MM.1S (cell line): ENCODE data around the gene PTPRD.

Experiments used
- DNase-seq: peaks from one replicate; pipeline ENCODE4 v3.0.0-alpha.2; 2015
- H2AFZ ChIP-seq: fragments of 300-600 bp; sonication (generic); 2 replicates; pipeline ENCODE4 v1.6.0; 2016; ENCODE audit warnings: antibody characterized with exemption, low read length
- H3F3A ChIP-seq: fragments of 300-600 bp; sonication (generic); 2 replicates; pipeline ENCODE4 v1.6.1; 2016; ENCODE audit warnings: mild to moderate bottlenecking, antibody characterized with exemption, low read length, moderate library complexity, mixed read lengths; ENCODE audit not compliant: insufficient read depth
- H3K27ac ChIP-seq: fragments of 300-600 bp; sonication (generic); 2 replicates; pipeline ENCODE4 v1.5.1; 2016; ENCODE audit warnings: mild to moderate bottlenecking, low read length
- H3K27me3 ChIP-seq: fragments of 300-600 bp; sonication (generic); replicated peaks from 2 replicates; pipeline ENCODE4 v1.6.0; 2016; ENCODE audit warnings: low read length; ENCODE audit not compliant: insufficient read depth
- H3K36me3 ChIP-seq: fragments of 300-600 bp; sonication (generic); replicated peaks from 2 replicates; pipeline ENCODE4 v1.6.1; 2016; ENCODE audit warnings: mild to moderate bottlenecking, low read length, mixed read lengths; ENCODE audit not compliant: insufficient read depth
- H3K4me1 ChIP-seq: fragments of 300-600 bp; sonication (generic); 2 replicates; pipeline ENCODE4 v1.6.1; 2016; ENCODE audit warnings: low read length, mixed read lengths
- H3K4me2 ChIP-seq: fragments of 300-600 bp; sonication (generic); 2 replicates; pipeline ENCODE4 v1.6.0; 2016; ENCODE audit warnings: low read depth, low read length
- H3K4me3 ChIP-seq: fragments of 300-600 bp; sonication (generic); 2 replicates; pipeline ENCODE4 v1.5.1; 2016; ENCODE audit warnings: low read length, mixed read lengths
- H3K79me2 ChIP-seq: fragments of 300-600 bp; sonication (generic); 2 replicates; pipeline ENCODE4 v1.6.1; 2016; ENCODE audit warnings: mixed run types, low read length, mixed read lengths
- H3K9ac ChIP-seq: fragments of 300-600 bp; sonication (generic); 2 replicates; pipeline ENCODE4 v1.6.1; 2016; ENCODE audit warnings: low read length, mixed read lengths
- H3K9me2 ChIP-seq: fragments of 300-600 bp; sonication (generic); replicated peaks from 2 replicates; pipeline ENCODE4 v1.6.1; 2016; ENCODE audit warnings: mild to moderate bottlenecking, low read length, mixed read lengths; ENCODE audit not compliant: insufficient read depth
- H3K9me3 ChIP-seq: fragments of 300-600 bp; sonication (generic); replicated peaks from 2 replicates; pipeline ENCODE4 v1.6.1; 2016; ENCODE audit warnings: mild to moderate bottlenecking, low read length, mixed read lengths; ENCODE audit not compliant: insufficient read depth
- H4K20me1 ChIP-seq: fragments of 300-600 bp; sonication (generic); 2 replicates; pipeline ENCODE4 v1.6.1; 2016; ENCODE audit warnings: mild to moderate bottlenecking, low read length, moderate library complexity, mixed read lengths; ENCODE audit not compliant: insufficient read depth
- CTCF ChIP-seq: fragments of 300-600 bp; sonication (generic); IDR thresholded peaks from 2 replicates; pipeline ENCODE4 v1.5.1; 2016; ENCODE audit warnings: antibody characterized with exemption, low read length, mixed read lengths
- EZH2 ChIP-seq: fragments of 300-600 bp; sonication (generic); optimal IDR thresholded peaks from 2 replicates; pipeline ENCODE3; 2017; ENCODE audit warnings: low read depth, mild to moderate bottlenecking, antibody characterized with exemption, low read length, mixed read lengths
- EZH2phosphoT487 ChIP-seq: fragments of 300-600 bp; sonication (generic); IDR thresholded peaks from 2 replicates; pipeline ENCODE4 v1.6.1; 2018; ENCODE audit warnings: antibody characterized with exemption, low read length

Gene PTPRD

DNA sequence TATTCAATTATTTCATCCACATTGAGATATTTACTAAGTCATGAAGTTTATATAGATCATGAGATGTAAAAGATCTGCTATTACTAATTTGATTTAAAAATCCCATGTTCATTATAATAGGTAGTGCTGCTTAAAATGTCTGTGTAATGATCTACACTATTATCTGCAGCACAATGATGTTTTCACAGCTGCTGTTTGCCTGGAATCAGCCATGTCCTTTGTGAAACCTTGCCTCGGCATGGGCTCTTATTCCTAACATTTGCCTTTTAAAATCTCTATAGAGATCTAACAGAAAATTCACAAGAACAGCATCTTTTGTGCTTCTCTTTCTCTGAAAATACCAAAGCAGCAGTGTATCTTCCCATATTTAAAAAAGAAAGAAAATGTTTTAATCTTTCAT lies 444.6 kb downstream of the PTPRD start:
- Histone ChIP-seq H3K4me2 (no peak overlapping the region), H4K20me1 (no peaks in the 10 kb centered on the region), H3K36me3 (no peaks in the 10 kb centered on the region), H2AFZ (no peak overlapping the region), H3K27ac (no peak overlapping the region), H3K9me3 (no peaks in the 10 kb centered on the region), H3K79me2 (no peaks in the 10 kb centered on the region), H3K4me3 (no peak overlapping the region), H3K27me3 (no peaks in the 10 kb centered on the region), H3F3A (no peaks in the 10 kb centered on the region), H3K4me1 (no peaks in the 10 kb centered on the region), H3K9me2 (no peaks in the 10 kb centered on the region), H3K9ac (no peak overlapping the region)
- TF ChIP-seq EZH2phosphoT487: no peak
- TF ChIP-seq CTCF: no peak
- no peak for TF ChIP-seq EZH2
- DNase-seq: no peak

- Histone ChIP-seq H3K27me3 (no peaks in the 10 kb centered on the region), H2AFZ (no peak overlapping the region), H4K20me1 (no peaks in the 10 kb centered on the region; the same call in 1 of the 2 replicates), H3K4me1 (no peaks in the 10 kb centered on the region), H3K9me2 (no peaks in the 10 kb centered on the region), H3K9me3 (no peaks in the 10 kb centered on the region), H3K9ac (no peak overlapping the region), H3K27ac (no peak overlapping the region), H3K4me2 (no peak overlapping the region), H3K4me3 (no peak overlapping the region), H3F3A (no peaks in the 10 kb centered on the region), H3K36me3 (no peaks in the 10 kb centered on the region), H3K79me2 (no peaks in the 10 kb centered on the region)
- DNase-seq: no peak
- TF ChIP-seq EZH2 (no peak), CTCF (no peak), EZH2phosphoT487 (no peak)
These were observed 464.0 kb downstream of the PTPRD start for GRCh38 chr9:10148796-10149195.

DNA sequence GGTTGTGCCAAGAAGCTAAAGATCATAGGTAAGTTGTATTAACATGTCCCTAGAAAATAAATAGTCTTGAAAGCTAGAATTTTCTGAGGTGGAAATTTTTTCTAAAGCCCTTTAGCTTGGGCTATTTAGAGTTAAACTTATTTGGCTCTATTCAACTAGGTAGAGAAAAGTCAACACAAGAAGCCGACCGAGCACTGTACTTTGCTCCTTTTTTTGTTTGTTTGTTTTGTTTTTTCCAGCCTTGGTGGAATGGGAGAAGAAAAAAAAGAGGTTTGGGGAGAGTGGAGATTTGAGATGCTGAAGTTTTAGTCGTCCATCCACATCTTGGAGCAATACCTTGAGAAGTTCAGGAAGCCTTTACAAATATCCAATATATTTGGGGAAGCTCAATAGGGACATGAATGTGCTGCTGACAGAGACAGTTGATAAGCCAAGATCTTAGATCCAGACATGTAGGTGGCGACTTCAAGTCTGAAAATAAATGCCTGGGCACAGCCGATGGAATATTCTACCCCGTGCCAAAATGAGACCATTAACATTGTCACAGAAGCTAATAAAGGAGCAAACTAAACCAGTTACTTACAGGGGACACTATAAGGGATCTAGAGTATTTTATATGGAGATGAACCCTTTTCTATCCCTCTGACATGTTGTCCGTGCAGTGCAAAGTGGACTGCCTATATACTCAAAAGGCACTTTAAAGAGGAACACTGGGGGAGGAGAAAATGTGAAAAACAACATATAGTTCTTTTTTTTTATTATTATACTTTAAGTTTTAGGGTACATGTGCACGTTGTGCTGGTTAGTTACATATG lies 466.1 kb downstream of the PTPRD start:
- Histone ChIP-seq H3K4me1 (no peaks in the 10 kb centered on the region), H3K9me2 (no peaks in the 10 kb centered on the region), H3K4me3 (no peak overlapping the region), H3K27ac (no peak overlapping the region), H2AFZ (no peak overlapping the region), H3K9ac (no peak overlapping the region), H4K20me1 (no peaks in the 10 kb centered on the region), H3K79me2 (no peaks in the 10 kb centered on the region), H3K4me2 (no peak overlapping the region), H3F3A (no peaks in the 10 kb centered on the region), H3K27me3 (no peaks in the 10 kb centered on the region), H3K36me3 (no peaks in the 10 kb centered on the region), H3K9me3 (no peaks in the 10 kb centered on the region)
- no peak for DNase-seq
- TF ChIP-seq EZH2phosphoT487 (no peak), EZH2 (no peak), CTCF (no peak)
